K562 (cell line): Measurements from ENCODE around the gene ATRN. TPM values are rescaled to one million over a fixed set of nuclear protein-coding genes. Genes with fewer than 3 reads are reported as not detected.
A peak's percentile ranks its signal among the peaks of the same experiment; 100 is the strongest.

ENCODE experiments used
- ATAC-seq: fragments of 200-7000 bp; cut with Tn5 transposase; 3 replicates; pipeline ENCODE4 v1.9.1; 2020; ENCODE audit warnings: moderate library complexity
- BruUV-seq: library from RNA; stranded (reverse); fragments of 400-500 nt; replicated peaks from 2 replicates; lab custom pipeline; 2021; lab: Mats Ljungman, UMichigan
- CTCF ChIA-PET: fragments of 300-600 bp; formaldehyde crosslinking; extraction: SDS; loops from one replicate; lab custom pipeline; 2021; ENCODE audit warnings: low intra/inter-chr PET ratio; lab: Yijun Ruan, JAX
- POLR2A ChIA-PET: fragments of 300-600, 350-650 bp; sonication (Branson Sonifier 250); formaldehyde crosslinking; extraction: SDS; loops from one replicate; lab custom pipeline; 2021; ENCODE audit warnings: antibody characterized with exemption, inconsistent platforms; lab: Yijun Ruan, JAX
- DNase-seq, 4 experiments: peaks; one replicate each; pipeline versions ENCODE4 v3.0.0 to v3.0.0-alpha.2; 2011 to 2018; ENCODE audit warnings: low spot score in 3 of 4, mixed read lengths in 3 of 4; ENCODE audit errors: extremely low read depth in 1 of 4
- FAIRE-seq: peaks from 2 replicates; lab custom pipeline; 2011; peaks lifted over from hg19 to GRCh38; lab: Jason Lieb, UNC
- H2AFZ ChIP-seq: 2 replicates; pipeline ENCODE4 v1.6.0; 2011; ENCODE audit warnings: low read depth, low read length, control low read depth, inconsistent platforms
- H3K27ac ChIP-seq: fragments of 200-600 bp; 3 replicates; pipeline ENCODE4 v1.8.0; 2011; ENCODE audit warnings: low read depth, mild to moderate bottlenecking, control low read depth, inconsistent platforms, low read length, moderate library complexity, mixed read lengths; ENCODE audit errors: extremely low read depth
- H3K27me3 ChIP-seq, 2 experiments: fragments of 300-600 bp in 1 of 2; 2 replicates in 1 of 2; 3 replicates in 1 of 2; pipeline versions ENCODE4 v1.6.0 to v1.8.0; 2011; ENCODE audit warnings: inconsistent platforms in 2 of 2, low read length in 2 of 2, mild to moderate bottlenecking in 1 of 2, mixed read lengths in 1 of 2, moderate library complexity in 1 of 2; ENCODE audit not compliant: control insufficient read depth in 2 of 2, insufficient read depth in 2 of 2
- H3K36me3 ChIP-seq: fragments of 300-600 bp; 3 replicates; pipeline ENCODE4 v1.8.0; 2011; ENCODE audit warnings: mild to moderate bottlenecking, low read length, inconsistent platforms; ENCODE audit not compliant: control insufficient read depth, insufficient read depth
- H3K4me1 ChIP-seq, 2 experiments: fragments of 200-600 bp in 1 of 2; replicated peaks in 1 of 2; 2 replicates in 1 of 2; 3 replicates in 1 of 2; pipeline versions ENCODE4 v1.5.1 to v1.8.0; 2011; ENCODE audit warnings: inconsistent platforms in 2 of 2, low read length in 2 of 2, mild to moderate bottlenecking in 1 of 2, mixed read lengths in 1 of 2, moderate library complexity in 1 of 2; ENCODE audit not compliant: control insufficient read depth in 2 of 2, insufficient read depth in 2 of 2
- H3K4me2 ChIP-seq: 2 replicates; pipeline ENCODE4 v1.6.1; 2011; ENCODE audit warnings: low read length, control low read depth, inconsistent platforms, mixed read lengths; ENCODE audit not compliant: insufficient read depth
- H3K4me3 ChIP-seq: fragments of 200-600 bp; sonication (generic), shearing (Covaris generic); 2 replicates; pipeline ENCODE4 v1.5.1; 2016; ENCODE audit warnings: control low read depth, inconsistent platforms
- H3K79me2 ChIP-seq: fragments of 200-600 bp; 3 replicates; pipeline ENCODE4 v1.8.0; 2011; ENCODE audit warnings: low read length, inconsistent platforms; ENCODE audit not compliant: control insufficient read depth, insufficient read depth
- H3K9ac ChIP-seq, 2 experiments: 2 replicates each; pipeline versions ENCODE4 v1.6.0 to v1.6.1; 2011; ENCODE audit warnings: low read depth in 2 of 2, low read length in 2 of 2, control low read depth in 1 of 2, inconsistent platforms in 1 of 2, mild to moderate bottlenecking in 1 of 2, mixed read lengths in 1 of 2; ENCODE audit not compliant: insufficient read depth in 1 of 2
- H3K9me1 ChIP-seq: one replicate; pipeline ENCODE4 v1.6.0; 2011; ENCODE audit warnings: inconsistent platforms, mild to moderate bottlenecking, low read length, moderate library complexity; ENCODE audit not compliant: control insufficient read depth, insufficient read depth
- H3K9me3 ChIP-seq: replicated peaks from 2 replicates; pipeline ENCODE4 v1.5.1; 2011; ENCODE audit warnings: low read depth, low read length, inconsistent platforms; ENCODE audit not compliant: control insufficient read depth, insufficient read depth
- H4K20me1 ChIP-seq: replicated peaks from 2 replicates; pipeline ENCODE4 v1.6.1; 2011; ENCODE audit warnings: low read length, inconsistent platforms, mixed read lengths; ENCODE audit not compliant: control insufficient read depth, insufficient read depth
- C11orf30 ChIP-seq: fragments of 450-650 bp; IDR thresholded peaks from 2 replicates; pipeline ENCODE4 v1.6.1; 2016; ENCODE audit warnings: low read depth, mild to moderate bottlenecking
- CREM ChIP-seq: IDR thresholded peaks from 2 replicates; pipeline ENCODE4 v1.6.1; 2014; ENCODE audit warnings: antibody characterized with exemption, low read depth
- FOXK1 ChIP-seq: sonication (generic); formaldehyde crosslinking; IDR thresholded peaks from 2 replicates; pipeline ENCODE4 v1.8.0; 2022; ENCODE audit warnings: missing genetic modification reagents, mild to moderate bottlenecking, borderline replicate concordance
- KLF1 ChIP-seq: fragments of 450-650 bp; IDR thresholded peaks from 2 replicates; pipeline ENCODE4 v1.6.1; 2016; ENCODE audit warnings: missing genetic modification characterization, missing compliant biosample characterization
- MBD2 ChIP-seq: sonication (generic); IDR thresholded peaks from 2 replicates; pipeline ENCODE4 v1.6.1; 2016; ENCODE audit warnings: low read depth, borderline replicate concordance
- RHOXF2B ChIP-seq: fragments of 250-450 bp; sonication (Bioruptor Pico); conservative IDR thresholded peaks from 2 replicates; pipeline ENCODE4 v1.5.1; 2021
- SAP30 ChIP-seq: fragments of 200-600 bp; sonication (generic); IDR thresholded peaks from 2 replicates; pipeline ENCODE4 v1.6.1; 2012; ENCODE audit warnings: borderline replicate concordance, low read depth, mild to moderate bottlenecking, moderate library complexity, low read length, control low read depth, inconsistent platforms; ENCODE audit not compliant: insufficient read depth, poor library complexity, severe bottlenecking
- SETDB1 ChIP-seq: IDR thresholded peaks from one replicate; pipeline ENCODE4 v1.6.1; 2012; ENCODE audit warnings: low read length, control low read depth, inconsistent platforms
- SPI1 ChIP-seq: IDR thresholded peaks from 2 replicates; pipeline ENCODE4 v1.6.1; 2011; ENCODE audit warnings: low read depth, low read length, control low read depth, borderline replicate concordance
- ZNF134 ChIP-seq: fragments of 250-450 bp; sonication (Bioruptor Pico); conservative IDR thresholded peaks from 2 replicates; pipeline ENCODE4 v1.4.0; 2020
- ZNF354B ChIP-seq: fragments of 250-450 bp; sonication (Bioruptor Pico); IDR thresholded peaks from 2 replicates; pipeline ENCODE4 v1.4.0; 2020
- ZNF75A ChIP-seq: fragments of 450-650 bp; formaldehyde crosslinking; IDR thresholded peaks from 2 replicates; pipeline ENCODE4 v1.4.0; 2020; ENCODE audit warnings: mild to moderate bottlenecking
- WGBS: fragments of 100-300 bp; shearing (Covaris generic); methylation state at CpG from one replicate; pipeline ENCODE4 v1.1.6; 2016; ENCODE audit warnings: low coverage, mixed read lengths; ENCODE audit not compliant: insufficient coverage; ENCODE audit errors: missing lambda C conversion rate; 5-methylcytosine and 5-hydroxymethylcytosine counted together
- in situ Hi-C: fragments of 300-500 bp; cut with MboI; formaldehyde crosslinking; loops from 4 replicates; pipeline ENCODE4 v1.15.0; 2018; ENCODE audit warnings: inconsistent platforms, mixed read lengths
- intact Hi-C: fragments of 100-400 bp; cut with micrococcal nuclease; formaldehyde crosslinking; loops from 2 replicates; pipeline ENCODE4 v1.14.2; 2022
- polyA plus RNA-seq, 8 experiments: library from polyadenylated mRNA; depleted of rRNA in 4 of 8; stranded (reverse) in 5 of 8; unstranded in 3 of 8; fragments of >200 nt; fragmentation: Nextera tagmentation in 2 of 8; fragmentation: Illumina TruSeq in 1 of 8; extraction: Ambion mirVana in 2 of 8; extraction: Trizol in 1 of 8; gene quantifications; 2 replicates each; pipeline versions ENCODE4 v1.2.1 to v1.2.3, GENCODE V29; 2011 to 2014; ENCODE audit warnings: inconsistent platforms in 1 of 8, missing spikeins in 1 of 8
- total RNA-seq, 7 experiments: library from RNA; depleted of rRNA in 6 of 7; stranded (reverse); fragments of >200 nt in 6 of 7; fragmentation: Illumina TruSeq in 2 of 7; extraction: Trizol in 2 of 7; gene quantifications; 2 replicates each; pipeline versions ENCODE4 v1.2.1 to v1.2.3, GENCODE V29; 2011 to 2021; ENCODE audit warnings: low replicate concordance in 1 of 7
- TF ChIP-seq, protein P1 (sequence below): IDR thresholded peaks from 2 replicates; pipeline ENCODE4 v1.6.1; 2016; ENCODE audit warnings: missing genetic modification characterization, missing compliant biosample characterization
- TF ChIP-seq, protein P2 (sequence below), 2 experiments: fragments of 450-650 bp; conservative IDR thresholded peaks; 2 replicates each; pipeline ENCODE4 v1.6.1; 2017; ENCODE audit warnings: mild to moderate bottlenecking in 2 of 2, moderate library complexity in 2 of 2

ATRN gene
- total and polyA plus RNA-seq, 9 of the 15 experiments (the other 6 are each of a cell fraction or from before 2014, with no cell fraction given), result 0.69 to 16.5 (median 7.6) TPM

DNA sequence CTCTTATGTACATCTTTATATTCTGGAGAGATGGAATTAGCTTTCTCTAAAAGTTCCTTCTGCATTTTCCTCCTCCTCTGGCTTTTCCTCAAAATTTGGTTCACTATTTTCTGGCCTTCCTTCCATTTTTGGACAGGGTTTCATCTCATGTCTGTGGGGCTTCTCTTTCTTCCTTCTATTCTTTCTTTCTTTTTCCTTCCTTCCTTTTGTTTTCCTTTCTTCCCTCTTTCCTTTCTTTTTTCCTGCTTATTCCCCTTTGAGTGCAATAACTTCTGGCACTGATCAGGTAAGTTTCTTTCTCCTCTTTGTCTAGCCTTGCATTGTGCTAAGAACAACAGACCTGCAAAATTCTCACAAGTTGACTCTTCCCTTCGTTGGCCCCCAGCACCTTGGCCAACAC is 5.5 kb upstream of the ATRN start:
- Histone ChIP-seq H3K4me1 (peaks cover 7 to 13% of the 10 kb centered on the region in 2 experiments; a peak in 4 of 5 replicates), H3K36me3 (no peaks in the 10 kb centered on the region), H2AFZ (no peak overlapping the region), H3K9ac (no peak overlapping the region), H3K9me1 (no peaks in the 10 kb centered on the region), H3K27me3 (no peaks in the 10 kb centered on the region), H3K4me3 (no peak overlapping the region), H3K27ac (no peak overlapping the region), H4K20me1 (no peaks in the 10 kb centered on the region), H3K4me2 (no peak overlapping the region), H3K9me3 (no peaks in the 10 kb centered on the region), H3K79me2 (no peaks in the 10 kb centered on the region)
- CTCF ChIA-PET, result no interaction called here
- TF ChIP-seq, protein P1, sequence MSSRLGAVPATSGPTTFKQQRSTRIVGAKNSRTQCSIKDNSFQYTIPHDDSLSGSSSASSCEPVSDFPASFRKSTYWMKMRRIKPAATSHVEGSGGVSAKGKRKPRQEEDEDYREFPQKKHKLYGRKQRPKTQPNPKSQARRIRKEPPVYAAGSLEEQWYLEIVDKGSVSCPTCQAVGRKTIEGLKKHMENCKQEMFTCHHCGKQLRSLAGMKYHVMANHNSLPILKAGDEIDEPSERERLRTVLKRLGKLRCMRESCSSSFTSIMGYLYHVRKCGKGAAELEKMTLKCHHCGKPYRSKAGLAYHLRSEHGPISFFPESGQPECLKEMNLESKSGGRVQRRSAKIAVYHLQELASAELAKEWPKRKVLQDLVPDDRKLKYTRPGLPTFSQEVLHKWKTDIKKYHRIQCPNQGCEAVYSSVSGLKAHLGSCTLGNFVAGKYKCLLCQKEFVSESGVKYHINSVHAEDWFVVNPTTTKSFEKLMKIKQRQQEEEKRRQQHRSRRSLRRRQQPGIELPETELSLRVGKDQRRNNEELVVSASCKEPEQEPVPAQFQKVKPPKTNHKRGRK (tag), result peak; percentile 54; the same call in 1 of the 2 replicates
- TF ChIP-seq SETDB1, result no peak
- ATAC-seq, result no peak
- intact Hi-C loops (no loop called here), in situ Hi-C loops (no loop called here)
- POLR2A ChIA-PET, result no interaction called here
- 0% methylated on average over 1 of the region's 1 CpG for WGBS
- no peak for DNase-seq
- no peak for FAIRE-seq
- BruUV-seq, result no TSS peak

DNA sequence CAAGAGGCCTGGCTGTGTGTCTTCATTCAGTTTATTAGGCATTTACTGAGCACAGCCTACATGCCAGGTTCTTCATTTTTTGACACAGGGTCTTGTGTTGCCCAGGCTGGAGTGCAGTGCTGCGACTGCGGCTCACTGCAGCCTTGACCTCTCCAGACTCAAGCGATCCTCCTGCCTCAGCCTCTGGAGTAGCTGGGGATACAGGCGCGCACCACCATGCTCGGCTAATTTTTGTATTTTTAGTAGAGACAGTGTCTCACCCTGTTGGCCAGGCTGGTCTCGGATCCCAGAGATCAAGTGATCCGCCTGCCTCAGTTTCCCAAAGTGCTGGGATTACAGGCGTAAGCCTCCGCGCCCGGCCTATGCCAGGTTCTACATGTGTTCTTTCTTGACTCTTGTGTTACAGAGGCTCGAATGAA is 601 bp upstream of the ATRN start:
- H3K79me2 ChIP-seq, result peaks cover 32% of the 10 kb centered on the region
- intact Hi-C loops, result no loop called here
- no peaks in the 10 kb centered on the region for H3K9me1 ChIP-seq
- peaks cover 18 to 24% of the 10 kb centered on the region in 2 experiments; a peak in 4 of 5 replicates for H3K4me1 ChIP-seq
- no peaks in the 10 kb centered on the region for H4K20me1 ChIP-seq
- 47% methylated on average over 7 of the region's 13 CpGs for WGBS
- no peak for ATAC-seq
- peak overlapping the region; percentile 88 for H3K4me2 ChIP-seq
- no peaks in the 10 kb centered on the region for H3K9me3 ChIP-seq
- H3K27ac ChIP-seq, result peak overlapping the region; percentile 89
- POLR2A ChIA-PET, result interaction anchor here (0.6 to 3.4 kb wide), 6 partner anchors 8 to 92 kb away, joined by 3 to 12 read pairs (median 4); no protein-coding TSS in a partner anchor
- H3K9ac ChIP-seq, result peak overlapping the region; percentile 92 to 98
- no peak for DNase-seq
- BruUV-seq, result TSS peak; percentile 87
- in situ Hi-C loops, result no loop called here
- peak overlapping the region; percentile 83 for H3K4me3 ChIP-seq
- no peaks in the 10 kb centered on the region for H3K36me3 ChIP-seq
- CTCF ChIA-PET, result no interaction called here
- peak; percentile 29 for FAIRE-seq
- H2AFZ ChIP-seq, result peak overlapping the region; percentile 99
- H3K27me3 ChIP-seq, result no peaks in the 10 kb centered on the region
- TF ChIP-seq SAP30 (no peak), KLF1 (tag) (no peak), ZNF134 (CRISPR knock-in tag) (no peak), SPI1 (no peak), ZNF75A (no peak), RHOXF2B (no peak), CREM (no peak), C11orf30 (no peak), ZNF354B (CRISPR knock-in tag) (no peak), FOXK1 (CRISPR knock-in tag) (0 out of 2 replicates have a peak, but pooled peaks have one; percentile 85), MBD2 (no peak)
- TF ChIP-seq, protein P2, sequence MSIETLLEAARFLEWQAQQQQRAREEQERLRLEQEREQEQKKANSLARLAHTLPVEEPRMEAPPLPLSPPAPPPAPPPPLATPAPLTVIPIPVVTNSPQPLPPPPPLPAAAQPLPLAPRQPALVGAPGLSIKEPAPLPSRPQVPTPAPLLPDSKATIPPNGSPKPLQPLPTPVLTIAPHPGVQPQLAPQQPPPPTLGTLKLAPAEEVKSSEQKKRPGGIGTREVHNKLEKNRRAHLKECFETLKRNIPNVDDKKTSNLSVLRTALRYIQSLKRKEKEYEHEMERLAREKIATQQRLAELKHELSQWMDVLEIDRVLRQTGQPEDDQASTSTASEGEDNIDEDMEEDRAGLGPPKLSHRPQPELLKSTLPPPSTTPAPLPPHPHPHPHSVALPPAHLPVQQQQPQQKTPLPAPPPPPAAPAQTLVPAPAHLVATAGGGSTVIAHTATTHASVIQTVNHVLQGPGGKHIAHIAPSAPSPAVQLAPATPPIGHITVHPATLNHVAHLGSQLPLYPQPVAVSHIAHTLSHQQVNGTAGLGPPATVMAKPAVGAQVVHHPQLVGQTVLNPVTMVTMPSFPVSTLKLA (conservative IDR thresholded peaks at IDR 0.05), result no peak
